GM19438 (cell line): ENCODE results near the gene SPATC1L.

Experiments
- ATAC-seq: cut with Tn5 transposase; IDR thresholded peaks from one replicate; pipeline ENCODE4 v1.9.1; 2021; ENCODE audit warnings: low read depth; ENCODE audit not compliant: unreplicated experiment

SPATC1L gene

GRCh38 chr21:46122758-46123683, 61.2 kb downstream of the SPATC1L start:
- ATAC-seq, result no peak

- no peak for ATAC-seq
Measured at GRCh38 chr21:46122237-46122671, 62.0 kb downstream of the SPATC1L start.

GRCh38 chr21:46121286-46122221, 62.7 kb downstream of the SPATC1L start:
- ATAC-seq, result no peak

- ATAC-seq, result no peak
Measured at GRCh38 chr21:46120301-46121285, 63.7 kb downstream of the SPATC1L start.

GRCh38 chr21:46119637-46120271, 64.5 kb downstream of the SPATC1L start:
- ATAC-seq, result no peak

- no peak for ATAC-seq
Measured at GRCh38 chr21:46119144-46119636, 65.1 kb downstream of the SPATC1L start.

- no peak for ATAC-seq
Measured at GRCh38 chr21:46118316-46119143, 65.7 kb downstream of the SPATC1L start.

GRCh38 chr21:46117586-46118315, 66.5 kb downstream of the SPATC1L start:
- ATAC-seq, result no peak

DNA sequence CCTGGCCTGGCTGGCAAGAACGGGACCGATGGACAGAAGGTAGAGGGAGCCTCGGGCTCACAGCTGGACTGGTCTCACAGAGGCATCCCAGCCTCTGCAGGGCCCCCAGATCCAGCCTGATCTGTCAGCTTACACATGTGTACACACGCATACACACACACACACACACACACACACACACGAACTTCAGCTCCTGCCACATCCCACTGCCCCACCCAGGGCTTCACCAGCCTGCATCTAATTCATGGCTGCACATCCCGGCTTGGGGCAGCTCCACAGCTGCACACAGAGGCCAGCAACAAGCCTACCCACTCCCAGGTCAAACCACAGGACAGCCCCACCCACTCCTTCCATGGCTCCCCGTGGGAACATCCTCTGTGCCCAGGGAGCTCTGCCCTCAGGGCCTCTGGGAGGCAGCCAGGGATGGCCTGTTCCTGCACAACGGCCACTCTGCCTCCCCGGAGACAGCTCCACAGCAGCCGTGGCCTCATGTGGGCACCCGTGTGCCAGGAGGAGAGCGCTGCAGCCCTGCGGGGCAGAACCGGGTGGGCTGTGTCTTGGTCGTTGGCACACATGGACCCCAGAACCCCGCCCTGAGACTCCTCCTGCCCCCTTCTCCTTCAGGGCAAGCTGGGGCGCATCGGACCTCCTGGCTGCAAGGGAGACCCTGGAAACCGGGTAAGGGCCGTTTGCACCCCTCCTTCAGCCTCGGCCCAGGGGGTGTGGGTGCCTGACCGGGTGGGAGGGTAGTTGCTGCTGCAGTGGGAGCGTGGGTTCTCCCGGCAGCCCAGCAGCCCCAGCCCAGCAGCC, 67.3 kb downstream of the SPATC1L start:
- ATAC-seq, result no peak

DNA sequence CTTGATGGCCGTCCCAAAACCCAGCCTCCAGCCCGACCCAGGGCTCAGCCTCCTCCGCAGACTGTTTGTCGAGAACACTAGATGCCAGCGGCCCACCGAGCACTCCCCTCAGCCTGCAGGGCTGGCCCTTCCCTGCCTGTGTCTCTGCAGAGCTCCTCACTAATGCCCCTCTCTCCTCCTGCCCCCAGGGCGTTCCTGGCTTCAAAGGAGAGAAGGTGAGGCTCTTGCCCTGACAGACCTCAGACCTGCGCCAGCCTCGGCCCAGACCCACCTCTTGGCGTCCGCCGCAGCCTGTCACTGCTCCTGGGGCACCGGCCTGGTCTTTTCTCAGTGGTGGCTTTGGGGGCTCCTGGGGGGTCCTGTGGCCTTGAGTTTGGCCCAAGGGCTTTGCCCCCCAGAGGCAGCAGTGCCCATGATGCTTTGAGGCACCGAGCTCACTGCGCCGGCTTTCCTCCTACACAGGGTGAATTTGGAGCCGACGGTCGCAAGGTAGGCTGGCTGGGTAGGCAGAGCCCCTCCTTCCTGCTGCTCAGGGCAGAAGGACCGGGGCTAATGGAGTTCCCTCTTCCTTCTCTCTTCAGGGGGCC, 68.0 kb downstream of the SPATC1L start:
- ATAC-seq, result no peak

GRCh38 chr21:46115441-46116188, 68.6 kb downstream of the SPATC1L start:
- ATAC-seq, result no peak

- no peak for ATAC-seq
Measured at GRCh38 chr21:46114963-46115362, 69.3 kb downstream of the SPATC1L start.

GRCh38 chr21:46113497-46114176, 70.6 kb downstream of the SPATC1L start:
- ATAC-seq, result no peak

DNA sequence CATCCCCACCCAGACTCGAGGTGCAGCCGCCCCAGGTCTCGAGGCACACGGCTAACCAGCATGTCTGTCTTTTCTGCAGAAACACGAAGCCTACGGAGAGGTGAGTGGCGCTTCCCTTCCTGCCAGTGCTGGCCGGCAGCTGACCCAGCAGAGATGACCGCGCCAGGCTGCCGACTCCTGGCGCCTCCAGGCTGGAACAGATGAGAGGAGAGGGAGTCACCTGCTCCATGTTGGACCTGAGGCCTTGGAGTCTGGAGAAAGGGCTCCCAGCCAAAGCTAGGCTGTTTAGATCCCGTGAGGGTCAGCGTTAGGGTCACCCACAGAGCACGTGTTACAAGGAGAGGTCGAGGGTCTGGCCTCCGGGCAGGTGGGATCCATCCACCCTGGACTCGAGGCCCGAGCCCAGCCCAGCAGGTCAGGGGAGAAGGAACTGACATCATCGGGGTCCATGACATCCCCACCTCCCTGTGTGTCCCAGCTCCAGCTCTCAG, 71.5 kb downstream of the SPATC1L start:
- no peak for ATAC-seq
